Transverse colon (tissue), 4 donors: ENCODE measurements around the gene TET3.

ENCODE experiments used
- EP300 ChIP-seq: sonication (generic); formaldehyde crosslinking; IDR thresholded peaks from one replicate; pipeline ENCODE4 v1.6.1; 2017; ENCODE audit warnings: antibody characterized with exemption, low read depth
- POLR2A ChIP-seq: fragments of 450-650 bp; IDR thresholded peaks from one replicate; pipeline ENCODE4 v1.6.1; 2016; ENCODE audit warnings: antibody characterized with exemption, mild to moderate bottlenecking, moderate library complexity
- POLR2AphosphoS5 ChIP-seq, 3 donors: sonication (generic); formaldehyde crosslinking; IDR thresholded peaks; one replicate each; pipeline ENCODE4 v1.6.1; 2016; ENCODE audit warnings: antibody characterized with exemption in 3 of 3
- TF ChIP-seq, protein P1 (sequence below), 5 experiments: fragments of 200-600 bp in 3 of 5; fragments of 450-650 bp in 2 of 5; sonication (generic) in 3 of 5; IDR thresholded peaks; 1 replicate in 2 of 5; 2 replicates in 3 of 5; pipeline ENCODE4 v1.5.1; 2016 to 2017; ENCODE audit warnings: antibody characterized with exemption in 5 of 5, inconsistent platforms in 3 of 5, mild to moderate bottlenecking in 2 of 5, moderate library complexity in 1 of 5

DNA sequence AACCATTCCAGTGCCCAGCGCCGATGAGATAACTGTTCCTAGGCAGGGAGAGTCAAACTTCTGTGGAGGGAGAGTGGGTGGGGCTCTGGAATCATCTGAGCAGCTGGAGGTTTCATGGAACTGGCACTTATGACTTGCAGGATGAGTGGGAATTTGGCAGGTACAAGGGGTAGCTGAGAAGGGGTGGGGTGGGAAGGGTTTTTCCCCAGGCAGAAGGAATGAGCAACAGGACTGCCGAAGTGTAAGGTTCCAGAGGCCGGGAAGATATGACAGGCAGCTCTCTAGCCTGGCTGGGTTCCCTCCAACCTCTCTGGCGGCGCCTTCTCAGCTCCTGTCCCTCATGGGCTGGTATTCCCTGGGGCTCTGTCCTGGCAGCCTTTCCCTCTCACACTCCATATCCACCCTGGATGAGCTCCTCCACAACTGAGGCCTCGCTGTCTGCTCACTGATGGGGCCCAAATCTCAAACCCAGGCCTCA is 2.5 kb upstream of the TET3 start:
- TF ChIP-seq POLR2A = no peak
- TF ChIP-seq, protein P1, sequence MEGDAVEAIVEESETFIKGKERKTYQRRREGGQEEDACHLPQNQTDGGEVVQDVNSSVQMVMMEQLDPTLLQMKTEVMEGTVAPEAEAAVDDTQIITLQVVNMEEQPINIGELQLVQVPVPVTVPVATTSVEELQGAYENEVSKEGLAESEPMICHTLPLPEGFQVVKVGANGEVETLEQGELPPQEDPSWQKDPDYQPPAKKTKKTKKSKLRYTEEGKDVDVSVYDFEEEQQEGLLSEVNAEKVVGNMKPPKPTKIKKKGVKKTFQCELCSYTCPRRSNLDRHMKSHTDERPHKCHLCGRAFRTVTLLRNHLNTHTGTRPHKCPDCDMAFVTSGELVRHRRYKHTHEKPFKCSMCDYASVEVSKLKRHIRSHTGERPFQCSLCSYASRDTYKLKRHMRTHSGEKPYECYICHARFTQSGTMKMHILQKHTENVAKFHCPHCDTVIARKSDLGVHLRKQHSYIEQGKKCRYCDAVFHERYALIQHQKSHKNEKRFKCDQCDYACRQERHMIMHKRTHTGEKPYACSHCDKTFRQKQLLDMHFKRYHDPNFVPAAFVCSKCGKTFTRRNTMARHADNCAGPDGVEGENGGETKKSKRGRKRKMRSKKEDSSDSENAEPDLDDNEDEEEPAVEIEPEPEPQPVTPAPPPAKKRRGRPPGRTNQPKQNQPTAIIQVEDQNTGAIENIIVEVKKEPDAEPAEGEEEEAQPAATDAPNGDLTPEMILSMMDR (IDR thresholded peaks at IDR 0.05) = no peak
- TF ChIP-seq POLR2AphosphoS5 (IDR thresholded peaks at IDR 0.05) = no peak
- no peak for TF ChIP-seq EP300
